Tibial artery (tissue), 4 donors: ENCODE data around the gene EFHD1.

Experiments
- DNase-seq, 2 donors: peaks; one replicate each; pipeline ENCODE4 v3.0.0-alpha.2; 2019
- H3K27ac ChIP-seq, 2 donors: fragments of 200-600 bp; sonication (generic) in 1 of 2; 1 replicate in 1 of 2; 2 replicates in 1 of 2; pipeline ENCODE4 v1.5.1; 2018 to 2019; ENCODE audit warnings: mild to moderate bottlenecking in 1 of 2
- H3K27me3 ChIP-seq, 2 donors: fragments of 200-600 bp; sonication (generic) in 1 of 2; one replicate each; pipeline versions ENCODE4 v1.5.1 to v1.6.0; 2016 to 2019
- H3K36me3 ChIP-seq, 3 donors: fragments of 200-600 bp; sonication (generic) in 2 of 3; one replicate each; pipeline ENCODE4 v1.5.1; 2016 to 2019; ENCODE audit warnings: mild to moderate bottlenecking in 2 of 3
- H3K4me1 ChIP-seq, 4 donors: fragments of 200-600 bp; sonication (generic) in 2 of 4; 1 replicate in 3 of 4; 2 replicates in 1 of 4; pipeline ENCODE4 v1.5.1; 2016 to 2019
- H3K4me3 ChIP-seq, 2 donors: fragments of 200-600 bp; sonication (generic) in 1 of 2; 1 replicate in 1 of 2; 2 replicates in 1 of 2; pipeline ENCODE4 v1.5.1; 2018 to 2019; ENCODE audit warnings: mild to moderate bottlenecking in 2 of 2
- H3K9me3 ChIP-seq, 3 donors: fragments of 200-600 bp; sonication (generic) in 1 of 3; one replicate each; pipeline ENCODE4 v1.5.1; 2016 to 2019
- intact Hi-C: fragments of 100-400 bp; cut with DNase I; formaldehyde crosslinking; loops from one replicate; pipeline ENCODE4 v1.15.0; 2023; ENCODE audit warnings: low total_unique reads
- TF ChIP-seq, protein P1 (sequence below), 2 experiments: fragments of 200-600 bp in 1 of 2; fragments of 450-650 bp in 1 of 2; IDR thresholded peaks; one replicate each; pipeline ENCODE4 v1.5.1; 2017 to 2019; ENCODE audit warnings: antibody characterized with exemption in 2 of 2, mild to moderate bottlenecking in 1 of 2, moderate library complexity in 1 of 2

EFHD1 gene

GRCh38 chr2:232621186-232621585 is 12.2 kb upstream of the EFHD1 start:
- DNase-seq, result no peak
- Histone ChIP-seq H3K27ac (no peak overlapping the region), H3K36me3 (no peaks in the 10 kb centered on the region), H3K9me3 (no peaks in the 10 kb centered on the region), H3K4me1 (peaks cover 0 to 11% (median 4%) of the 10 kb centered on the region in 4 donors), H3K4me3 (no peak overlapping the region), H3K27me3 (no peaks in the 10 kb centered on the region)
- intact Hi-C loops, result no loop called here
- TF ChIP-seq, protein P1, sequence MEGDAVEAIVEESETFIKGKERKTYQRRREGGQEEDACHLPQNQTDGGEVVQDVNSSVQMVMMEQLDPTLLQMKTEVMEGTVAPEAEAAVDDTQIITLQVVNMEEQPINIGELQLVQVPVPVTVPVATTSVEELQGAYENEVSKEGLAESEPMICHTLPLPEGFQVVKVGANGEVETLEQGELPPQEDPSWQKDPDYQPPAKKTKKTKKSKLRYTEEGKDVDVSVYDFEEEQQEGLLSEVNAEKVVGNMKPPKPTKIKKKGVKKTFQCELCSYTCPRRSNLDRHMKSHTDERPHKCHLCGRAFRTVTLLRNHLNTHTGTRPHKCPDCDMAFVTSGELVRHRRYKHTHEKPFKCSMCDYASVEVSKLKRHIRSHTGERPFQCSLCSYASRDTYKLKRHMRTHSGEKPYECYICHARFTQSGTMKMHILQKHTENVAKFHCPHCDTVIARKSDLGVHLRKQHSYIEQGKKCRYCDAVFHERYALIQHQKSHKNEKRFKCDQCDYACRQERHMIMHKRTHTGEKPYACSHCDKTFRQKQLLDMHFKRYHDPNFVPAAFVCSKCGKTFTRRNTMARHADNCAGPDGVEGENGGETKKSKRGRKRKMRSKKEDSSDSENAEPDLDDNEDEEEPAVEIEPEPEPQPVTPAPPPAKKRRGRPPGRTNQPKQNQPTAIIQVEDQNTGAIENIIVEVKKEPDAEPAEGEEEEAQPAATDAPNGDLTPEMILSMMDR (IDR thresholded peaks at IDR 0.05), result no peak

- intact Hi-C loops, result no loop called here
- Histone ChIP-seq H3K27ac (no peak overlapping the region), H3K36me3 (no peaks in the 10 kb centered on the region), H3K27me3 (no peaks in the 10 kb centered on the region), H3K9me3 (no peaks in the 10 kb centered on the region), H3K4me3 (no peak overlapping the region), H3K4me1 (peaks cover 0 to 11% (median 4%) of the 10 kb centered on the region in 4 donors)
- TF ChIP-seq, protein P1 (IDR thresholded peaks at IDR 0.05), result no peak
- DNase-seq, result no peak
Measured at GRCh38 chr2:232622563-232622962, 10.8 kb upstream of the EFHD1 start.

DNA sequence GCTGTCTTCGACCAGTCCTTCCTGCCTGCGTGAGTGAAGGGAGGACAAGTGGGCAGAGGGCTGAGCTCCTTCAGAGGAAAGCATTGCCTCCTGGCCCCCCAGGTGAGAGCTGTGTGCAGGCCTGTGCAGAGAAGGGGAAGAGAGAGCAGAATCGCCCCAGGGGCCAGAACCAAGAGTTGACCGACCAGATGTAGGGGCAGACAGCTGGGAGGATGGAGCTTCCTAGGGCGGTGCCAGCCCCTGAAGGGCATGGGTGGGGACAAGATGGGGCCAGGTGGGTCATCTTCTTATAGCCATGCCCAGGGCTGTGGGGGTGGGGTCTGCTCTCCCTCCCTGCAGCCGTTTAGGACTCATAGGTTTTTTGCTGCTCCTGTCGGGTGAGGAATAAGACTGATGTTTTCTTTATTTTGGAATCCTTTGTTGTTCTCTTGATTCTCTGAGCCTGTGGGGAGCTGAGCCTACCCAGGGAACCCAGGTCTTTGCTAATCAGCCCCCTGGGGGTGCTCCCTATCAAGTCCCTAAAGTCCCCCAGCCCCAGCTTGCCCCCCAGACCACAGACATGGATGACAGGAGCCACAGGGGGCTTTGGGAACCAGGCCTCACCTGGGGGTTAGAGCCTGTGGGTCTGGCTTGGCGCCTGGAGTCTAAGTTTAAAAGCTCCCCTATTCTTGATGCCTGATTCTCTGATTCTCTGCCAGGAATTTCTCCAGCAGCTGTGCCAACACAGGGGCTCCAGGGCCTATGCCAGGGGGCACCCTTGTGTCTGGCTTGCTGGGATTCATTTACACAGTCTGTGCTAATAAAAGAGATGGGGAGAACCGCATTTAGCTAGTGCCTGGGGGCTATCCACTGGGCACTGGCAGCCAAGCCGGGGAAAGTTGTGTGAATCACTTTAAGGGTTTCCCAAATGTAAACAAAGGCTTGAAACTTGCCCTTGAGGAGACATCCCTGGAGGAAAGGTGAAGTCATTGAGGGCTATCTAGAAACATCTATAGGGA is 9.3 kb upstream of the EFHD1 start:
- H3K4me1 ChIP-seq, result peaks cover 0 to 20% (median 10%) of the 10 kb centered on the region in 4 donors
- DNase-seq, result no peak
- intact Hi-C loops, result no loop called here
- no peak overlapping the region for H3K27ac ChIP-seq
- no peaks in the 10 kb centered on the region for H3K36me3 ChIP-seq
- H3K4me3 ChIP-seq, result no peak overlapping the region
- no peaks in the 10 kb centered on the region for H3K9me3 ChIP-seq
- TF ChIP-seq, protein P1 (IDR thresholded peaks at IDR 0.05), result no peak
- H3K27me3 ChIP-seq, result no peaks in the 10 kb centered on the region

DNA sequence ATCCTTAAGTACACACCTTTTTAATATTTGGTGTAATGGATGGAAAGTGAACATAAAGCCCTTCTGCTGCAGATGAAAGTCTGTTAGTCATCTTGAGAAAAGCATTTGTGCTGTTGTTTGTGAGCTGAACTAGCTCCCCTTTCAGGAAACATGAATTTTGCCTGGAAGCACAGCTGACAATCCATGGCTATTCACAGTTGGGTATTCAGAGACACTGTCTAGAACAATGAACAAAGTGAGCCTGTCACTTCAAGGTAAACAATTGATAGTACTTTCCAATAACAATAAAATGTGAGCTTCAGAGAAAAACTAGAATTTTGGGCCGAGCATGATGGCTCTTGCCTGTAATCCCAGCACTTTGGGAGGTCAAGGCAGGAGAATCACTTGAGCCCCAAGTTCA is 6.8 kb upstream of the EFHD1 start:
- H3K36me3 ChIP-seq, result no peaks in the 10 kb centered on the region
- no peak for DNase-seq
- intact Hi-C loops, result no loop called here

GRCh38 chr2:232628466-232629128 is 4.8 kb upstream of the EFHD1 start:
- intact Hi-C loops, result no loop called here
- Histone ChIP-seq H3K9me3 (no peaks in the 10 kb centered on the region), H3K4me3 (no peak overlapping the region), H3K36me3 (no peaks in the 10 kb centered on the region), H3K27ac (peak overlapping the region; percentile 60 to 90), H3K27me3 (no peaks in the 10 kb centered on the region), H3K4me1 (peaks cover 0 to 44% (median 17%) of the 10 kb centered on the region in 4 donors)
- TF ChIP-seq, protein P1 (IDR thresholded peaks at IDR 0.05), result no peak
- DNase-seq, result peak in 1 of 2 donors; percentile 80

More for the DNA sequence above, 6.8 kb upstream of the EFHD1 start:
- H3K4me1 ChIP-seq, result peaks cover 0 to 33% (median 12%) of the 10 kb centered on the region in 4 donors
- no peak overlapping the region for H3K27ac ChIP-seq
- H3K27me3 ChIP-seq, result no peaks in the 10 kb centered on the region
- H3K9me3 ChIP-seq, result no peaks in the 10 kb centered on the region
- TF ChIP-seq, protein P1 (IDR thresholded peaks at IDR 0.05), result no peak
- H3K4me3 ChIP-seq, result no peak overlapping the region
